Adrenal gland (tissue), 5 donors: ENCODE measurements around the gene ZSCAN10.

Experiments
- CTCF ChIP-seq, 6 experiments: fragments of 450-650 bp in 4 of 6; fragments of 200-600 bp in 2 of 6; sonication (generic) in 1 of 6; IDR thresholded peaks; 1 replicate in 5 of 6; 2 replicates in 1 of 6; pipeline versions ENCODE4 v1.5.1 to v1.8.0; 2016 to 2021; ENCODE audit warnings: antibody characterized with exemption in 6 of 6, mild to moderate bottlenecking in 2 of 6, moderate library complexity in 1 of 6
- POLR2A ChIP-seq, 2 donors: fragments of 450-650 bp; IDR thresholded peaks; one replicate each; pipeline ENCODE4 v1.6.1; 2017; ENCODE audit warnings: antibody characterized with exemption in 2 of 2, mild to moderate bottlenecking in 2 of 2, moderate library complexity in 1 of 2
- donor health status: DM: no; HTN: no; CAD: no.

- no peak for TF ChIP-seq POLR2A (IDR thresholded peaks at IDR 0.05)
- TF ChIP-seq CTCF (IDR thresholded peaks at IDR 0.05), result no peak
These were observed 20.2 kb upstream of the ZSCAN10 start for GRCh38 chr16:3119286-3119685.
